CD8-positive, alpha-beta memory T cell (primary cell): Measurements from ENCODE around the gene TSHZ2. TPM values are rescaled to one million over a fixed set of nuclear protein-coding genes. Genes with fewer than 3 reads are reported as not detected.

ENCODE experiments used
- CTCF ChIA-PET: fragments of 350-600 bp; sonication (Branson Sonifier 250); formaldehyde crosslinking; loops from one replicate; lab custom pipeline; 2021; ENCODE audit warnings: antibody characterized with exemption; lab: Charles Lee
- POLR2A ChIA-PET: fragments of 350-600 bp; sonication (Branson Sonifier 250); formaldehyde crosslinking; loops from one replicate; lab custom pipeline; 2021; ENCODE audit warnings: antibody characterized with exemption; lab: Charles Lee
- DNase-seq, 5 donors: peaks; one replicate each; pipeline versions ENCODE4 v3.0.0 to v3.0.0-alpha.2; 2020 to 2022; ENCODE audit warnings: mixed read lengths in 1 of 5
- H3K27ac ChIP-seq: one replicate; pipeline ENCODE4 v1.7.0; 2013; ENCODE audit warnings: low read depth, mild to moderate bottlenecking, low read length, moderate library complexity
- H3K27me3 ChIP-seq: 2 replicates; pipeline ENCODE4 v1.7.0; 2013; ENCODE audit warnings: low read length, mild to moderate bottlenecking; ENCODE audit not compliant: insufficient read depth, poor library complexity, severe bottlenecking
- H3K36me3 ChIP-seq: 2 replicates; pipeline ENCODE4 v1.7.0; 2013; ENCODE audit warnings: mild to moderate bottlenecking, low read length, moderate library complexity; ENCODE audit not compliant: insufficient read depth
- H3K4me1 ChIP-seq: 2 replicates; pipeline ENCODE4 v1.7.0; 2013; ENCODE audit warnings: mild to moderate bottlenecking, low read length, moderate library complexity; ENCODE audit not compliant: insufficient read depth
- H3K4me3 ChIP-seq: 2 replicates; pipeline ENCODE4 v1.7.0; 2013; ENCODE audit warnings: mild to moderate bottlenecking, low read length
- H3K9me3 ChIP-seq: 2 replicates; pipeline ENCODE4 v1.7.0; 2013; ENCODE audit warnings: mild to moderate bottlenecking, low read length
- H3K27ac Mint-ChIP-seq, 8 donors: one replicate each; pipeline ENCODE4 v1.8.0; 2020 to 2021; ENCODE audit warnings: mixed read lengths in 8 of 8, mild to moderate bottlenecking in 6 of 8, inconsistent platforms in 3 of 8, moderate library complexity in 3 of 8
- H3K27me3 Mint-ChIP-seq, 2 donors: one replicate each; pipeline ENCODE4 v1.8.0; 2020 to 2021; ENCODE audit warnings: mixed read lengths in 2 of 2, mild to moderate bottlenecking in 1 of 2, moderate library complexity in 1 of 2
- H3K36me3 Mint-ChIP-seq, 3 donors: one replicate each; pipeline ENCODE4 v1.8.0; 2020 to 2021; ENCODE audit warnings: mixed read lengths in 3 of 3, inconsistent platforms in 1 of 3, mild to moderate bottlenecking in 1 of 3
- H3K4me1 Mint-ChIP-seq, 3 donors: one replicate each; pipeline ENCODE4 v1.8.0; 2020 to 2021; ENCODE audit warnings: mixed read lengths in 3 of 3, inconsistent platforms in 1 of 3, mild to moderate bottlenecking in 1 of 3
- H3K4me3 Mint-ChIP-seq, 7 donors: one replicate each; pipeline ENCODE4 v1.8.0; 2020 to 2021; ENCODE audit warnings: mixed read lengths in 7 of 7, mild to moderate bottlenecking in 6 of 7, moderate library complexity in 4 of 7, inconsistent platforms in 2 of 7
- H3K9me3 Mint-ChIP-seq, 5 donors: one replicate each; pipeline ENCODE4 v1.8.0; 2020 to 2022; ENCODE audit warnings: mixed read lengths in 5 of 5, mild to moderate bottlenecking in 3 of 5, moderate library complexity in 2 of 5, inconsistent platforms in 1 of 5
- polyA plus RNA-seq: library from polyadenylated mRNA; unstranded; fragments of 300-500 nt; fragmentation: Illumina TruSeq; gene quantifications from one replicate; pipeline ENCODE4 v1.2.3, GENCODE V29; 2021
- total RNA-seq, 2 experiments: library from RNA; stranded (reverse); gene quantifications; one replicate each; pipeline ENCODE4 v1.2.3, GENCODE V29; 2021

Gene TSHZ2
- total and polyA plus RNA-seq, 3 experiments from 2014 or later, result 0.10 to 1.6 (median 1.5) TPM

DNA sequence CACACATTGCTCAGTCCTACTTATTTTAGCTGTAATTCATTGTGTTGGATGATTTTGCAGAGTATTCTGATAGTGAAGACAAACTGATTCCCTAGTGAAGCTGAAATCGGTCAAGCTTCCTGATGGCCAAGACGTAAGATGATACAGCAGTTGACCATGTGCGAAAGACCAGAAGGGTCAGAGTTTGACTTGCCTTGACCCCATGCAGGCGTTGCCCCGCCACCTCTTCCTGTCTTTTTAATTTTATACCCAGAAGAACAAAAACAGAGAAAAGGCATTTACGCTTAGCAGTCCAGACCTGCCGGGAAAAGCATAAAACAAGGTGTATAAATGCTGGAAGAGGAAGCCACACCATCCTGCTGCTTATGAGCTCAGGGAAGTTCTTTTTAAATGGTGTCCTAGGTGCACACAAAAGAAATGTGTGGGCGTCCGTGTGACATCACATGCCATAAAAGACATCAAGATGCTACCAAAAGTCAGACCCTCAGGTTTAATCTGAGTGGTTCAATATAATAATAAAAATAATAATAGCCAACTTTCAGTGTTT is 32.2 kb downstream of the TSHZ2 start:
- Mint-ChIP-seq H3K27ac (no peak overlapping the region), H3K27me3 (peaks cover 4 to 8% of the 10 kb centered on the region in 2 donors), H3K4me1 (peaks cover 14 to 26% (median 17%) of the 10 kb centered on the region in 3 donors), H3K36me3 (no peaks in the 10 kb centered on the region), H3K4me3 (no peak overlapping the region), H3K9me3 (peaks cover 0 to 2% (median 0%) of the 10 kb centered on the region in 5 donors)
- no peak overlapping the region for H3K27ac ChIP-seq
- POLR2A ChIA-PET, result no interaction called here
- no peaks in the 10 kb centered on the region for H3K9me3 ChIP-seq
- no peaks in the 10 kb centered on the region for H3K36me3 ChIP-seq
- CTCF ChIA-PET, result no interaction called here
- H3K27me3 ChIP-seq, result no peaks in the 10 kb centered on the region
- no peak for DNase-seq
- peaks cover 38% of the 10 kb centered on the region for H3K4me1 ChIP-seq
- no peak overlapping the region for H3K4me3 ChIP-seq

DNA sequence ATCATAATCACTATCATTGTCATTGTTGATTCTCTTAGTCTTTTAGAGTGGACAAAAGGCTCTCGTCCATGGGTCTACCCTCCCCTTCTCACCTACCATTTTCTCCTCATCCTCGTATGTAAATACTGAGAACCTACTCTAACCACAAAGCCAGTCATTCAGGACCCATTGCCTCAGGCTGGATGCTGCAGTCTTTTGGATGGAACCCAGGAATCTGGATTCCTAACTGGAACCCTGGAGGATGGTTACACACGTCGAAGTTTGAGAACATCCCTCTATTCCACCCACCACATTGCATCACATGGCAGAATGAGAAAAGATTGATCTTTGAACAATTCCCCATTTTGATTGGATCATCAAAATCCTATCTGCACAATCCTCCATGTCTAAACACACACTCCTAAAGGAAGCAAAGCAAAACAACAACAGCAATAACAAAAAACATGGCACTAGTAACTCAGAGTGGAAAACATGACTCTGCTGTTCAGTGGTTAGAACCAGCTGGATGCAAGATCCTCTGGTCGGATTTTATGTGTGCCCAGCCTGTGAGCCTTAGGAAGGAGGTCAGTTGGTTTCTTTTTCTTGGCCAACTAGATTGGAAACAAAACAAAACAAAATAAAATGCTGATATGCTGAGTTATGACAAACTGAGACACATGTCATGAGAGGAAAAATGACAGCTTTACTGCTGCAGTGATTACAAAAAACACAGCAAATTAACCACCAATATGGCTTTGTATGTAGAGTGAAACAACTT is 38.0 kb downstream of the TSHZ2 start:
- peaks cover 5% of the 10 kb centered on the region for H3K4me1 ChIP-seq
- ChIA-PET CTCF (no interaction called here), POLR2A (no interaction called here)
- no peaks in the 10 kb centered on the region for H3K36me3 ChIP-seq
- no peaks in the 10 kb centered on the region for H3K9me3 ChIP-seq
- no peak for DNase-seq
- Mint-ChIP-seq H3K9me3 (peaks cover 3 to 10% (median 7%) of the 10 kb centered on the region in 5 donors), H3K4me3 (no peak overlapping the region), H3K4me1 (no peaks in the 10 kb centered on the region), H3K27me3 (peaks cover 4 to 15% of the 10 kb centered on the region in 2 donors), H3K27ac (no peak overlapping the region), H3K36me3 (peaks cover 0 to 5% (median 4%) of the 10 kb centered on the region in 3 donors)
- H3K27me3 ChIP-seq, result no peaks in the 10 kb centered on the region
- H3K4me3 ChIP-seq, result no peak overlapping the region
- no peak overlapping the region for H3K27ac ChIP-seq

- no peak overlapping the region for H3K4me3 Mint-ChIP-seq
- no peaks in the 10 kb centered on the region for H3K27me3 ChIP-seq
- no peak overlapping the region for H3K27ac ChIP-seq
- no peaks in the 10 kb centered on the region for H3K4me1 Mint-ChIP-seq
- no peaks in the 10 kb centered on the region for H3K9me3 ChIP-seq
- peaks cover 2 to 25% of the 10 kb centered on the region in 2 donors for H3K27me3 Mint-ChIP-seq
- H3K4me3 ChIP-seq, result no peak overlapping the region
- ChIA-PET POLR2A (no interaction called here), CTCF (no interaction called here)
- H3K9me3 Mint-ChIP-seq, result peaks cover 3 to 10% (median 7%) of the 10 kb centered on the region in 5 donors
- DNase-seq, result no peak
- H3K4me1 ChIP-seq, result no peaks in the 10 kb centered on the region
- H3K27ac Mint-ChIP-seq, result no peak overlapping the region
- H3K36me3 ChIP-seq, result no peaks in the 10 kb centered on the region
- H3K36me3 Mint-ChIP-seq, result peaks cover 0 to 9% (median 5%) of the 10 kb centered on the region in 3 donors
Observed at GRCh38 chr20:53011640-53012039, 39.5 kb downstream of the TSHZ2 start.

DNA sequence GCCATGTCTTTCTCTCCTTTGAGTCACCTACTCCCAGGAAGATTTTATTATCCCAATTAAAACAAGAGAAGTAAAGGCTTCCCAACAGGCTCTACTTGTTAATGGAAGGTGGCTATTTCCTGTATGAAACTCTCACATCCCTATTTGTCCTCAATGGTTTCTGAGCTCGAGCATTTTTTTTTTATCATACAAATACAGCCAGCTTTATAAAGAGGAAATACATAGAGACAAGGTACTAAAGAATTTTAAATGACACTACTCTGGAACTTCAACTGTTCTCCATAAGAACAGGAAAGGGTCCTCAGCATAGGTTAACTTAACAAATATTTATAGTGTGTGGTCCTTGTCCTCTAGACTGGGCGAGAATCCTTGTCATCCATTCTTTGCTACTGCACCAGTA is 41.0 kb downstream of the TSHZ2 start:
- Histone ChIP-seq H3K4me1 (no peaks in the 10 kb centered on the region), H3K27me3 (no peaks in the 10 kb centered on the region), H3K36me3 (no peaks in the 10 kb centered on the region), H3K9me3 (no peaks in the 10 kb centered on the region), H3K27ac (no peak overlapping the region), H3K4me3 (no peak overlapping the region)
- H3K27ac Mint-ChIP-seq, result no peak overlapping the region
- H3K4me1 Mint-ChIP-seq, result no peaks in the 10 kb centered on the region
- H3K36me3 Mint-ChIP-seq, result peaks cover 0 to 9% (median 5%) of the 10 kb centered on the region in 3 donors
- peaks cover 2 to 31% of the 10 kb centered on the region in 2 donors for H3K27me3 Mint-ChIP-seq
- POLR2A ChIA-PET, result no interaction called here
- CTCF ChIA-PET, result no interaction called here
- H3K9me3 Mint-ChIP-seq, result peaks cover 3 to 10% (median 5%) of the 10 kb centered on the region in 5 donors
- DNase-seq, result no peak
- no peak overlapping the region for H3K4me3 Mint-ChIP-seq

- Histone ChIP-seq H3K27ac (no peak overlapping the region), H3K9me3 (no peaks in the 10 kb centered on the region), H3K4me1 (no peaks in the 10 kb centered on the region), H3K4me3 (no peak overlapping the region), H3K27me3 (no peaks in the 10 kb centered on the region), H3K36me3 (no peaks in the 10 kb centered on the region)
- DNase-seq, result no peak
- Mint-ChIP-seq H3K9me3 (peaks cover 3 to 10% (median 5%) of the 10 kb centered on the region in 5 donors), H3K36me3 (peaks cover 0 to 9% (median 5%) of the 10 kb centered on the region in 3 donors), H3K27me3 (peaks cover 2 to 31% of the 10 kb centered on the region in 2 donors), H3K4me1 (no peaks in the 10 kb centered on the region), H3K4me3 (no peak overlapping the region), H3K27ac (no peak overlapping the region)
- ChIA-PET POLR2A (no interaction called here), CTCF (no interaction called here)
Observed at GRCh38 chr20:53013847-53014246, 41.7 kb downstream of the TSHZ2 start.

DNA sequence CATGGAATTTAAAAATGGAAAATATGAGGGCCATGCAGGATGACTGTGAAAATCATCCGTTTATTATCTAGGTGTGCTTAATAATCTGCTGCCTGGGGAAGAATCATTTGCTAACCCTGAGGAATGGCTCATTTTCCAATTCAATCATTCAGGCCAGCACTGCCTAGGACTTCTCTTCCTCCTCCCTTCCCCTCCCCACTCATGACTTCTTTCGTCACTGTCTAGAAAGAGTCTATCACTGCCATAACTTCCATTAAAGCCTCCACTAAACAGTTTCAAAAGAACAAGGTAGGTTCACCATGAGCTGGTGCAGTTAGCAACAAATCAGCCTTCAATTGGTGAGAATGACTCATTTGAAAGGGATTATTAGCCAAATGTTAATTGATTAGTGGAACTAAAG is 43.9 kb downstream of the TSHZ2 start:
- POLR2A ChIA-PET, result no interaction called here

DNA sequence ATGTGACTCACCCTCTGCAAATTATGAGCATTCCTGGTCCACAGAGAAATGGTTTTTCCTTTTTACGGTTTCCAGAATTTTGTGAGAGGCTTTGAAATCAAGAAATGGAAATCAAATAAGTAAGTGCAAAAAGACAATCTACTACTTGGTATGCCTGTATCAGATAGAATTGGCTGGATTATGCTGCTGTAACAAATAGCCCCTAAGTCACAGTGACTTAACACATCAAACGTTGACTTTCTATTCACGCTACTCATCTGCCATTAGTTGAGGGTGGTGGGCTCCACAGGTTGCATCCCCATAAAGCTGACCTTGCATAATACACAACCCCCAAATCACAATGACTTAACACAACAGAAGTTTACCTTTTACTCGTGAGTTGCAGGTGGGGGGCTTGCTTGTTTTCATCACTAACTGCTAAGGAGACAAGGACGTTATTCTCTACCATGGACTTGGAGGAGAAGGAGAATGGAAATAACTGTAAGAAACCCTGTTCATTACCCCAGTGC is 44.4 kb downstream of the TSHZ2 start:
- Mint-ChIP-seq H3K4me1 (peaks cover 0 to 5% (median 0%) of the 10 kb centered on the region in 3 donors), H3K36me3 (peaks cover 0 to 9% (median 1%) of the 10 kb centered on the region in 3 donors), H3K9me3 (peaks cover 3 to 9% (median 5%) of the 10 kb centered on the region in 5 donors), H3K27ac (no peak overlapping the region), H3K27me3 (peaks cover 5 to 31% of the 10 kb centered on the region in 2 donors), H3K4me3 (no peak overlapping the region)
- H3K4me1 ChIP-seq, result no peaks in the 10 kb centered on the region
- POLR2A ChIA-PET, result no interaction called here
- H3K27ac ChIP-seq, result no peak overlapping the region
- CTCF ChIA-PET, result no interaction called here
- H3K36me3 ChIP-seq, result no peaks in the 10 kb centered on the region
- H3K4me3 ChIP-seq, result no peak overlapping the region
- no peaks in the 10 kb centered on the region for H3K9me3 ChIP-seq
- DNase-seq, result no peak
- no peaks in the 10 kb centered on the region for H3K27me3 ChIP-seq

More for the DNA sequence above, 43.9 kb downstream of the TSHZ2 start:
- H3K9me3 Mint-ChIP-seq, result peaks cover 3 to 9% (median 5%) of the 10 kb centered on the region in 5 donors
- Histone ChIP-seq H3K27me3 (no peaks in the 10 kb centered on the region), H3K9me3 (no peaks in the 10 kb centered on the region), H3K27ac (no peak overlapping the region), H3K4me3 (no peak overlapping the region), H3K36me3 (no peaks in the 10 kb centered on the region), H3K4me1 (no peaks in the 10 kb centered on the region)
- no peaks in the 10 kb centered on the region for H3K4me1 Mint-ChIP-seq
- no peak overlapping the region for H3K27ac Mint-ChIP-seq
- no peak overlapping the region for H3K4me3 Mint-ChIP-seq
- H3K27me3 Mint-ChIP-seq, result peaks cover 5 to 31% of the 10 kb centered on the region in 2 donors
- CTCF ChIA-PET, result no interaction called here
- no peak for DNase-seq
- peaks cover 0 to 9% (median 1%) of the 10 kb centered on the region in 3 donors for H3K36me3 Mint-ChIP-seq

DNA sequence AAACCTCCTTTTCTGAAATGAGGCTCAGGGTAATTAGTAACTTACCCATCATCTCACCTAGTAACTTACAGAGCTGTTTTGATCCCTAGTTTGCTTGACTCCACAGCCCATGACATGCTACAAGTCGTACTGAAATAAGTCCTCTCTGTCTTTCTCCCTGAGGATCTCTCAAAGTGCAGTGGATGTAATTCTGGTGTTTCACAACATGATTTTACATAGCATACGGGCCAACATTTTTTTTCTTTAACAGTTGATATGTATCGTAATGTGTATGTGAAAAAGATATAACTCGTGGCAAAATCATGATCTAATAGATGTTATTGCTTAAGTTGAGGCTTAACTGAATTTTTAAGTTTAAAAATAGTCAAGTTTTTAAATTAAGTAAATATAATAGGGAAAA is 45.0 kb downstream of the TSHZ2 start:
- H3K27ac Mint-ChIP-seq, result no peak overlapping the region
- H3K4me1 Mint-ChIP-seq, result peaks cover 0 to 11% (median 0%) of the 10 kb centered on the region in 3 donors
- CTCF ChIA-PET, result no interaction called here

More for the DNA sequence above, 45.0 kb downstream of the TSHZ2 start:
- H3K4me3 ChIP-seq, result no peak overlapping the region
- Mint-ChIP-seq H3K36me3 (peaks cover 0 to 9% (median 1%) of the 10 kb centered on the region in 3 donors), H3K9me3 (peaks cover 3 to 9% (median 5%) of the 10 kb centered on the region in 5 donors), H3K4me3 (no peak overlapping the region), H3K27me3 (peaks cover 5 to 29% of the 10 kb centered on the region in 2 donors)
- H3K36me3 ChIP-seq, result no peaks in the 10 kb centered on the region
- H3K27me3 ChIP-seq, result no peaks in the 10 kb centered on the region
- POLR2A ChIA-PET, result no interaction called here
- no peaks in the 10 kb centered on the region for H3K9me3 ChIP-seq
- no peaks in the 10 kb centered on the region for H3K4me1 ChIP-seq
- no peak for DNase-seq
- H3K27ac ChIP-seq, result no peak overlapping the region
